ENCODE measurements around the gene FMNL2.

Gene FMNL2

GRCh38 chr2:152585830-152586484 lies 251.0 kb downstream of the FMNL2 start:
- no peak for DNase-seq (ENCODE audit: insufficient read length, low spot score)
- FAIRE-seq = no peak

GRCh38 chr2:152587187-152587947 lies 252.4 kb downstream of the FMNL2 start:
- DNase-seq (ENCODE audit: insufficient read length, low spot score) (no peak), FAIRE-seq (no peak)
- no peak for TF ChIP-seq CTCF (IDR thresholded peaks at IDR 0.05; ENCODE audit: insufficient read depth, missing control alignments)

More at GRCh38 chr2:152585830-152586484, 251.0 kb downstream of the FMNL2 start:
- TF ChIP-seq CTCF (IDR thresholded peaks at IDR 0.05; ENCODE audit: insufficient read depth, missing control alignments) = no peak

GRCh38 chr2:152588998-152589397 lies 254.0 kb downstream of the FMNL2 start:
- FAIRE-seq (no peak), DNase-seq (ENCODE audit: insufficient read length, low spot score) (no peak)
- no peak for TF ChIP-seq CTCF (IDR thresholded peaks at IDR 0.05; ENCODE audit: insufficient read depth, missing control alignments)

- no peak for FAIRE-seq
- TF ChIP-seq CTCF (IDR thresholded peaks at IDR 0.05; ENCODE audit: insufficient read depth, missing control alignments) = no peak
- DNase-seq (ENCODE audit: insufficient read length, low spot score) = no peak
These were observed 259.2 kb downstream of the FMNL2 start for GRCh38 chr2:152594022-152594766.

GRCh38 chr2:152594792-152595191 lies 259.8 kb downstream of the FMNL2 start:
- FAIRE-seq (no peak), DNase-seq (ENCODE audit: insufficient read length, low spot score) (no peak)
- TF ChIP-seq CTCF (IDR thresholded peaks at IDR 0.05; ENCODE audit: insufficient read depth, missing control alignments) = no peak

GRCh38 chr2:152598975-152599759 lies 264.2 kb downstream of the FMNL2 start:
- DNase-seq (ENCODE audit: insufficient read length, low spot score) = no peak
- no peak for FAIRE-seq
- TF ChIP-seq CTCF (IDR thresholded peaks at IDR 0.05; ENCODE audit: insufficient read depth, missing control alignments) = no peak
